Right lobe of liver (tissue), 6 donors: ENCODE data around the gene SQSTM1. TPM values are rescaled to one million over a fixed set of nuclear protein-coding genes. Genes with fewer than 3 reads are reported as not detected.

Experiments
- ATAC-seq, 4 donors: fragments of 200-7000 bp; cut with Tn5 transposase; one replicate each; pipeline ENCODE4 v1.9.1; 2020; ENCODE audit warnings: mild to moderate bottlenecking in 4 of 4, moderate library complexity in 4 of 4
- DNase-seq, 3 donors: peaks; one replicate each; pipeline ENCODE4 v3.0.0-alpha.2; 2020
- H3K27ac ChIP-seq, 3 donors: fragments of 200-600 bp; one replicate each; pipeline ENCODE4 v1.8.0; 2022
- H3K27me3 ChIP-seq, 2 donors: fragments of 200-600 bp; one replicate each; pipeline ENCODE4 v1.8.0; 2022
- H3K36me3 ChIP-seq, 4 donors: fragments of 200-600 bp; sonication (generic) in 1 of 4; one replicate each; pipeline versions ENCODE4 v1.5.1 to v1.8.0; 2017 to 2022; ENCODE audit warnings: control low read depth in 1 of 4
- H3K4me1 ChIP-seq, 4 donors: fragments of 200-600 bp; sonication (generic) in 1 of 4; one replicate each; pipeline versions ENCODE4 v1.5.1 to v1.8.0; 2017 to 2022; ENCODE audit warnings: control low read depth in 1 of 4
- H3K4me3 ChIP-seq, 3 donors: fragments of 200-600 bp; one replicate each; pipeline ENCODE4 v1.8.0; 2022
- H3K9me3 ChIP-seq, 4 donors: fragments of 200-600 bp; sonication (generic) in 1 of 4; one replicate each; pipeline versions ENCODE4 v1.5.1 to v1.8.0; 2017 to 2022; ENCODE audit warnings: control low read depth in 1 of 4
- POLR2A ChIP-seq: fragments of 450-650 bp; IDR thresholded peaks from one replicate; pipeline ENCODE4 v1.6.1; 2017; ENCODE audit warnings: antibody characterized with exemption, mild to moderate bottlenecking
- WGBS: methylation state at CpG from one replicate; pipeline ENCODE4 v1.1.6; 2018; ENCODE audit warnings: low coverage, low lambda C conversion rate; ENCODE audit not compliant: insufficient coverage; ENCODE audit errors: missing lambda C conversion rate; 5-methylcytosine and 5-hydroxymethylcytosine counted together
- intact Hi-C, 2 donors: fragments of 100-400 bp; cut with DNase I; formaldehyde crosslinking; loops; one replicate each; pipeline versions ENCODE4 v1.11.2 to v1.14.1; 2022
- total RNA-seq, 6 experiments: library from RNA; depleted of rRNA in 2 of 6; stranded (reverse); fragments of >200 nt in 2 of 6; fragmentation: NEBNext Ultra II Directional in 3 of 6; extraction: Animal tissue kit (Norgen Biotek cat#: 25700) in 3 of 6; gene quantifications; one replicate each; pipeline versions ENCODE4 v1.1.0 to v1.2.4, GENCODE V29; 2016 to 2023
- TF ChIP-seq, protein P1 (sequence below), 4 donors: fragments of 200-600 bp in 3 of 4; fragments of 450-650 bp in 1 of 4; IDR thresholded peaks; one replicate each; pipeline versions ENCODE4 v1.5.1 to v1.8.0; 2016 to 2022; ENCODE audit warnings: antibody characterized with exemption in 4 of 4, mild to moderate bottlenecking in 2 of 4
- donor health status: DM: no; HTN: yes; CAD: no.
- donor health status: DM: no; HTN: no; CAD: no.
- donor health status: DM: no; HTN: no; CAD: no.
- donor health status: DM: no; HTN: yes; CAD: no.
- donor health status: DM: no; HTN: yes; CAD: no.

SQSTM1 gene
- total RNA-seq, 6 experiments from 2014 or later: 195 to 1,174 (median 649) TPM

DNA sequence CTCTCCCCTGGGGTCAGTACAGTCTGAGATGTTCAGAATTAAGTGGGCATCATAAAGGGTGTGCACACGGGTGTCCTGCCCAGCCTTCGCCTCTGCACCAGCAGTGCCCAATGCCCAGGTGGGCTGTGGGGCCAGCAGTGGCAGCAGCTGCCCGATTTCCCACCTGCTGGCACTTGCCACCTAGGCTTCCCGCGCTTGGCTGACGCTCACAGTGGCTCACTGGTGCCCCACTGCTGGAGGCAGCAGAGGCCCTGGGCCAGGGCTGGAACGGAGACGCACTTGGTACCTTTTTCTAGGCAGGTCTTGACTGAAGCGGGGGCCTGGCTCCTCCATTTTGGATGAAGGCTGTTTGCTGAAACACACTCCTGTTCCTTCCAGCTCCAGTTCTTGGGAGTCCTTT is 20.9 kb downstream of the SQSTM1 start:
- H3K4me3 ChIP-seq: no peak overlapping the region
- H3K27ac ChIP-seq: no peak overlapping the region
- H3K9me3 ChIP-seq: no peaks in the 10 kb centered on the region
- H3K27me3 ChIP-seq: no peaks in the 10 kb centered on the region
- ATAC-seq (no peak), DNase-seq (peak in 1 of 3 donors; percentile 44)
- WGBS: 93% methylated on average over 3 of the region's 9 CpGs
- intact Hi-C loops: no loop called here
- peaks cover 0 to 23% (median 0%) of the 10 kb centered on the region in 4 donors for H3K4me1 ChIP-seq
- peaks cover 3 to 28% (median 12%) of the 10 kb centered on the region in 4 donors for H3K36me3 ChIP-seq
- no peak for TF ChIP-seq POLR2A
- TF ChIP-seq, protein P1, sequence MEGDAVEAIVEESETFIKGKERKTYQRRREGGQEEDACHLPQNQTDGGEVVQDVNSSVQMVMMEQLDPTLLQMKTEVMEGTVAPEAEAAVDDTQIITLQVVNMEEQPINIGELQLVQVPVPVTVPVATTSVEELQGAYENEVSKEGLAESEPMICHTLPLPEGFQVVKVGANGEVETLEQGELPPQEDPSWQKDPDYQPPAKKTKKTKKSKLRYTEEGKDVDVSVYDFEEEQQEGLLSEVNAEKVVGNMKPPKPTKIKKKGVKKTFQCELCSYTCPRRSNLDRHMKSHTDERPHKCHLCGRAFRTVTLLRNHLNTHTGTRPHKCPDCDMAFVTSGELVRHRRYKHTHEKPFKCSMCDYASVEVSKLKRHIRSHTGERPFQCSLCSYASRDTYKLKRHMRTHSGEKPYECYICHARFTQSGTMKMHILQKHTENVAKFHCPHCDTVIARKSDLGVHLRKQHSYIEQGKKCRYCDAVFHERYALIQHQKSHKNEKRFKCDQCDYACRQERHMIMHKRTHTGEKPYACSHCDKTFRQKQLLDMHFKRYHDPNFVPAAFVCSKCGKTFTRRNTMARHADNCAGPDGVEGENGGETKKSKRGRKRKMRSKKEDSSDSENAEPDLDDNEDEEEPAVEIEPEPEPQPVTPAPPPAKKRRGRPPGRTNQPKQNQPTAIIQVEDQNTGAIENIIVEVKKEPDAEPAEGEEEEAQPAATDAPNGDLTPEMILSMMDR (IDR thresholded peaks at IDR 0.05): no peak

DNA sequence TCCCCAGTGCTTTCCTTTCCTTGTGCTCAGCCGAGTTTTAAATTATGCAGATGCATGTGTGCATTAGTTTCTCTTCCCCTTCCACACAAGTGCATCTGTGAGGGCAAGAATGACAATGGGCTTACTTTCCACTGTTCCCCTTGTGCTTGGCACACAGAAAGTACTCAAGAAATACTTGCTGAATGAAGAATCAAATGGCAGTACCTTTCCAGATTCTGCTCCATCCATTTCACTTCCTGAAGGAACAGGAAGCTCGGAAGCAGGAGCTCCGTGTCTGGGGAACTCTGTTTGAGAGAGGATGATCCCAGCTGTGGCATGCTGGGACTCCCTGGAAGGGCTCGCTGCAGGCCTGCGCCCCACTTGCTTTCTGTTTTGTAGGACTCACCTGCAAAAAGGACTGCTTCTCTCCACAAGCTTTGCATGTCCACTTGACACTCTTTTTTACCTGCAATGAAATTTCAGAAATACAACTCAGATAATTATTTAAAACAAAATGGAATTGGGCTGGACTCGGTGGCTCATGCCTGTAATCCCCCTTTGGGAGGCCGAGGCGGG is 32.4 kb downstream of the SQSTM1 start:
- intact Hi-C loops: no loop called here
- TF ChIP-seq, protein P1 (IDR thresholded peaks at IDR 0.05): no peak
- no peak for TF ChIP-seq POLR2A
- WGBS: 85% methylated on average over 8 of the region's 8 CpGs

DNA sequence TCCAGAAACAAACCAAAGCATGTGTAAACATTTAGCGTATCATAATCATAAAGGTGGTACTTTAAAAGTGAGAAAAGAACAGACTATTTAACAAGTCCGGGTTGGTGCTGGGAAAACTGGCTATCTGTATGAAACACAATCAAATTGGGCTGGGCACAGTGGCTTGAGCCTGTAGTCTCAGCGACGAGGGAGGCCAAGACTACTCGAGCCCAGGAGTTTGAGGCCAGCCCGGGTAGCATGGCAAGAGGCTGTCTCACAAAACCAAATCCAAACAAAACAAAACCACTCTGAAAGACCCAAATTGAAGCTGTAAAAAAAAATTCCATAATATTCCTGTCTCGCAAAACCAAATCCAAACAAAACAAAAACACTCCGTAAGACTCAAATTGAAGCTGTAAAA is 33.7 kb downstream of the SQSTM1 start:
- DNase-seq (no peak), ATAC-seq (no peak)
- TF ChIP-seq POLR2A: no peak
- TF ChIP-seq, protein P1 (IDR thresholded peaks at IDR 0.05): no peak
- H3K4me3 ChIP-seq: no peak overlapping the region
- no peaks in the 10 kb centered on the region for H3K9me3 ChIP-seq
- intact Hi-C loops: no loop called here
- H3K27ac ChIP-seq: no peak overlapping the region
- WGBS: 90% methylated on average over 5 of the region's 8 CpGs
- peaks cover 0 to 16% (median 3%) of the 10 kb centered on the region in 4 donors for H3K4me1 ChIP-seq
- no peaks in the 10 kb centered on the region for H3K27me3 ChIP-seq
- peaks cover 0 to 15% (median 1%) of the 10 kb centered on the region in 4 donors for H3K36me3 ChIP-seq

More for the DNA sequence above, 32.4 kb downstream of the SQSTM1 start:
- peaks cover 0 to 18% (median 3%) of the 10 kb centered on the region in 4 donors for H3K36me3 ChIP-seq
- H3K27me3 ChIP-seq: no peaks in the 10 kb centered on the region
- ATAC-seq (peak in 2 of 4 donors; percentile 44 to 56), DNase-seq (no peak)
- H3K9me3 ChIP-seq: no peaks in the 10 kb centered on the region
- peaks cover 0 to 16% (median 2%) of the 10 kb centered on the region in 4 donors for H3K4me1 ChIP-seq
- no peak overlapping the region for H3K4me3 ChIP-seq
- no peak overlapping the region for H3K27ac ChIP-seq

DNA sequence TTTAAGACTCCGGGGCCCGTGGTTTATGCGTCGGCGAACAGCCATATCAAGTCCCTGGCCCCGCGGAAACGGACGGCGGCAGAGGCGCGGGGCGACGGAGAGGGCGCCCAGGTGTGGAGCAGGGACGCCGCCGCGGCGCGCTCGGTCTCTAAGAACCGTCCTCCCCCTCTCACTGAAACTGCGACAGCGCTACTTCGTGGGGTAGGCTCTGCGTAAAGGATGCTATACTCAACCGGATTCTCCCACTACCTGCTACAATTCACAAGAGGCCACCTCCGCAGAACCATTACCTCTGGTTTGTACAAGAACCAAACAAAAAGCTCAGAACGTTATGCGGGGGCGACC is 37.5 kb downstream of the SQSTM1 start:
- WGBS: 0% methylated on average over 5 of the region's 32 CpGs
- peak; percentile 69 to 74 (median 72) for ATAC-seq
- no peak for TF ChIP-seq POLR2A
- TF ChIP-seq, protein P1 (IDR thresholded peaks at IDR 0.05): no peak

More for the DNA sequence above, 37.5 kb downstream of the SQSTM1 start:
- peaks cover 0 to 6% (median under 1%) of the 10 kb centered on the region in 4 donors for H3K36me3 ChIP-seq
- intact Hi-C loops: no loop called here
- peak in 2 of 3 donors; percentile 56 to 63 for DNase-seq
- H3K4me3 ChIP-seq: peak overlapping the region; percentile 79 to 98 (median 95)
- H3K4me1 ChIP-seq: peaks cover 0 to 5% (median 2%) of the 10 kb centered on the region in 4 donors
- peak overlapping the region; percentile 64 to 82 (median 75) for H3K27ac ChIP-seq
- no peaks in the 10 kb centered on the region for H3K27me3 ChIP-seq
- H3K9me3 ChIP-seq: no peaks in the 10 kb centered on the region
